GM21528 (cell line): Measurements from ENCODE around the gene CCDC142.
"Not testable (repeated sequence)": the region's sequence is repeated elsewhere in the genome, so short reads cannot be mapped to it uniquely, and the experiment has no call there.

Source experiments
- ATAC-seq: cut with Tn5 transposase; IDR thresholded peaks from one replicate; pipeline ENCODE4 v1.9.1; 2021; ENCODE audit warnings: mild to moderate bottlenecking, moderate library complexity; ENCODE audit not compliant: unreplicated experiment, low FRiP score

Gene CCDC142

DNA sequence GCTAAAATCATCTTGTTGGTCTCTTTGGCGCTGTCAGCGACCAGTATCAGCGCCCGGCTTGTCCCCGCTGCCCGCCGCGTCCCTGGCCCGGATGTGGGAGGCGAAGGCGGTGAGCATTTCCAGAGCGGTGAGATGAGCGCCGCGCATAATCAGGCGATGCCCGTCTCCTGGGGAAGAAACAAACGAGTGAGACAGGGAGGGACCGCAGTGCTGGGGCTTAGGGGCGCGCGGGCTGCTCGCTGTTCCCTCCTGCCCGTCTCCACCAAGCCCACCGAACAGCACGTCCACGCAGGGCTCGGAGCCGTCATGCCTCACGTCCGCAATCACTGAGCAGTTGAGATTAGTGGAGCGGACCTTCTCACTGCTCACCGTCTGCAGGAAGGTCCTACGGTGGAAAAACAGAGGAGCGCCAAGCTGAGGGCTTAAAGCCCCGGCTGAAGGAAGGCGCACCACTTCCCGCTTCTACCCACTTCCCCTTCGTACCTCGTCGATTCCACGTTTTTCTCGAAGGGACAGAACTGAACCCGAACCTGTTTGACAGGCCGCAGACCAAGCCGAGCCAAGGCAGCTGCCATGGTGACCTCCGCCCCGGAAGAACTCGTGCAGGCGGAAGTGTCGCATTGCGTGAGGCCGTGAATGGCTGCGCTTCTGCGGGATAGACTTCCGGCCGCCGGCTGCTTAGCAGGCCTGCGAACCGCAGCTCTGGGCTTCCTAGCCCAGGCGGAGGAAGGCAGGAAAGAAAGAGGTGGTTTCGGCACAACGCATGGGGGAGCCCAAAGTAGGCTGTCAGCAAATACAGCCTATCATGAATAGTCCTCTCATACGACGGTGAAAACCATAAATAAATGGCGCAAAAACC is 10.5 kb downstream of the CCDC142 start, which contains the start of gene MRPL53:
MRPL53 (minus strand) TSS at position 595 of the 859 bp plus-strand sequence; CDS start at position 575, 20 bp downstream.
- ATAC-seq, result peak; percentile 81

DNA sequence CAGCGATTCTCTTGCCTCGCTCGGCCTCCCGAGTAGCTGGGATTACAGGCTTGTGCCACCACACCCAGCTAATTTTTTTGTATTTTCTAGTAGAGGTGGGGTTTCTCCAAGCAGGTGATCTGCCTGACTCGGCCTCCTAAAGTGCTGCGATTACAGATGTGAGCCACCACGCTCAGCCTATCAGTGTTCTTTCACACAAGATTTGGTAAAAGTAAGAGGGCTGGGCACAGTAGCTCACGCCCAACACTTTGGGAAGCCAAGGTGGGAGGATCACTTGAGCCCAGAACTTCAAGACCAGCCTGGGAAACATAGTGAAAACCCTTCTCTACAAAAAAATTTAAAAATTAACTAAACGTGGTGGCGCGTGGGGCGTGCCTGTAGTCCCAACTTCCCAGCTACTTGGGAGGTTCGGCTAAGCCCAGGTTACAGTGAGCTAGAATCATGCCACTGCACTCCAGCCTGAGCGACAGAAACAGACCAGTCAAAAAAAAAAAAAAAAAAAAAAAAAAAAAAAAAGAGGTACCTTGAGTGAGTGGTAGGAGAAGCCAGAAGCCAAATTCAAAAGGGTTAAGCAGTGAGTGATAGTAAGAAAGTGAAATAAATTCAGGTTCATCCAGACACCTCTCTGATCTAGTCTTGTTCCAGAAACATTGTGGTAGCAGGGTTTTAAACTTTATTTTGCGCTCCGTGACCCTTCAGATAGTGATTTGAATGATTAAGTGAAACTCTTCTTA is 11.3 kb downstream of the CCDC142 start:
- ATAC-seq, result no peak

GRCh38 chr2:74470742-74471141 is 12.1 kb downstream of the CCDC142 start:
- not testable (repeated sequence) for ATAC-seq

DNA sequence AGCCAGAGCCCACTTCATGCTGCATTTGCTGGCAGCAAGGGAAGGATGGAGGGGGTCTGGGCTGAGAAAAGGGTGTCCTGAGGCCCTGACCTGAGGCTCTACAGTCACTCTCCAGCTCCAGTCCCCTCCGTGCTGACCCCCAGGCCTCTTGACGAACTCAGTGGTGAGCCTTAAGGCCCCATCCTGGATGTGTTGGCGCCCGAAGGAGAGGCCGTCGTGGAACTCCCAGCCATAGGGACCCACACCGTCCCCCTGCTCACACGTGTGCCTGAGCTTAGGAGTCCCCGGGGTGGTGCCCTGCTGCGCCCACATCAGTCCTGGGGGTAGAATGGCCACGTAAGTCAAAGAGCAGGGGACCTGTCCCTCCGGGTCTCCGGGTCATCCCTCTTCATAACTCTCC is 18.4 kb downstream of the CCDC142 start:
- ATAC-seq, result no peak

DNA sequence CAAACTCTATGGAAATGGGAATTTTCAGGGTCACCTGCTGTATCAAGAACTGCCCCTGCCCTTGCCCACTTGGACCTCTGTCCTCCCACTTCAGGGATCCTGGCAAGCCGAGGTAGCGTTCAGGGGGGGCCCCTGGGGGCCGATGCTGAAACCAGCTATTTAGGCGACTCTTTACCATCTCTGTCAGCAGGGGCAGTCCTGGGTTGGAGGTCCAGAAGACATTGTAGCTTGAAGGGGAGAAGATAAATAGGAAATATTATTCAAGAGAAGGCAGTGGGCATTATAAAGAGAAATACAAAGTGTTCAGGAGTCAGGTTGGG is 20.1 kb downstream of the CCDC142 start:
- no peak for ATAC-seq

DNA sequence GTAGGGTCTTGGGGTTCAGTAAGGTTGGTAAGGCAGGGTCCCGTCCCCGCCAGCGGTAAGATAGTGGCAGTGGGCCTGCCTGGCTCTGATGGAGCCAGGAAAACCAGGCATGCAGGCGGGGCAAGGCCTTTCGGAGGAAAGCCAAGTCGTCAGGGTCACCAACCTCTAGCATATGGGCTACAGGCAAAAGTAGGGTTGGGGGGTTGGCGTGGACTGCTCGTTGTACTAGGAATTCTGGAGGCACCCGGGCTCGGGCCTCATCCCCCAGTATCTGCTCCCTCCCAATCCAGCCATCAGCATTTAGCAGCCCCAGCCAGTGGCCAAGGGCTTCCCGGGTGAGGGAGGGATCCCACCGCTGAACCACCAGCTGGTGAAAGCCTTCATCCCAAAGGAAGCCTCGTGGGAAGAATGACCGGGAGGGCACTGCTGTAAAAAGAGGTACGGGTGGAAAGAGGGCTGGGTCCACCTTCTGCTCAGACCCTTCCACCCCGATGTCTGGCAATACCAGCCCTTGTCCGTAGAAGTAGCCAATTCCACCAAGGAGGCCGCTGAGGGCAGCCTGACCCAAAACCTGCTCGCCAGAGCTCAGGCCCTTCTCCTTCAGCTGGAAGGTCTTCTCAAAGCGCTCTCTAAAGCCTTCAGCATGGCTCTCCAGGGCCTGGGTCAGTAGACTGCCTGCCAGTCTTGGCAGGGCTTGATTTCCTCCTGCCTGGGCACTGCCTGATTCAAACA is 20.6 kb downstream of the CCDC142 start:
- no peak for ATAC-seq

DNA sequence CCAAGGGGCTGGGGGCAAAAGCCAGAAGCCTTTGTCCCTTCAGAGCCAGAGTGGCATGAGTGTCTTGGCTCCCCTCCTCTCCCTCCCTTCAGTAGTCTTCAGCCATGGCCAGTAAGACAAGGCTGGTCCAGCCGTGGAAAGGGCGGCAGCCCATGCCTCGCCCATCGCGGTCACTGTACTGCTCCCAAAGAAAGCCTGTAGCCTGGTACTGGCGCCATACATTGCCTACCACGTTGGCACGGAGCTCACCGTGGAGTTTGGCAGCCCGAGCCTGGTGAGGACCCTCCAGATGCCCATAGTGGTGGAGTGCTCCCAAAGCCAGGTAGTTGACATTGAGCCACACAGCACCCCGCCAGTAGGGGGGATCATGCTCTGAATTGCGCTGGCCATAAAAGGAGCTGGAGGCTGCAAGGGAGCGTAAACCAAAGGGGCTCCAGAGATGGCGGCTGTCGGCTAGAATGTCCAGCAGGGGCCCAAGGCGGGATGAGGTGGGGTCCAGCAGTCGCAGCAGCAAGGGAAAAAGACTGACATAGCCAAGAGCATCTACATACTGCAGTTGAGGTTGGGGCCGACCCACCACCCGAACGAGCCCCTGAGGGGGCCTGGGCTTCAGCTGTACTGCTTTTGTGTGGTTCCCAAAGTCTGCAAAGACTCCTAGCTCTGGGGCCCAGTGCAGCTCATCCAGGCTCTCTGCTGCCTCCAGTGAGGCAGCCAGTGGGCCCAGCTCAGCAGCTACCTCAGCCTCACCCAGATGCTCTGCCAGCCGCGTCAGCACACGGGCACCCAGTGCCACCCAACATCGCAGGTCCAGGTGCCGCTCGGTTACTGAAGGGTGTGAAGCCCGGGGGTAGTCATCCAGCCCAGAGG is 21.4 kb downstream of the CCDC142 start:
- no peak for ATAC-seq

GRCh38 chr2:74460187-74460586 is 22.6 kb downstream of the CCDC142 start:
- ATAC-seq, result not testable (repeated sequence)

GRCh38 chr2:74459503-74460118 is 23.2 kb downstream of the CCDC142 start:
- ATAC-seq, result not testable (repeated sequence)

DNA sequence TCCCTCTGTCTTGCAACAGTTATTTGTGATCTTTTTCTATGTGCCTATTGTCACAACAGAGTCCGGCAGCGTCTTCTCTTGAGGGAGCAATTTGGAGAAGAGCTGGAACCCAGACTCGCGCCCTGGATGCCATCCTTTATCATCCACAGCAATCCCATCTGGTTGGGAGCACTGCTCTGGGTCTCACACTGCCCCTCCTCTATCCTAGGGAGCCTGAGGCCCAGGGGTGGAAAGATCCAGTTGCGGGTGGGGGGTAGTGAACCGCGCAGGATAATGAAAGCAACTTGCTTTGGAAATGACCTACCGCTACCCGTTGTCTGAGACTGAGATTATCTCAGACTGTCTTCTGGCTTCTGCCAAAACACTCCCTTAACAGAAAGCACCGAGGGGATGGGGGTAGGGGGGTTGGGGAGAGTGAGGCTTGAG is 23.8 kb downstream of the CCDC142 start:
- ATAC-seq, result no peak

- peak; percentile 85 for ATAC-seq
Measured at GRCh38 chr2:74458132-74458937, 24.5 kb downstream of the CCDC142 start, which contains the start of gene WBP1. TSS of gene WBP1 (plus strand) at chr2:74458438. CDS start at chr2:74458603, 165 bp downstream.

DNA sequence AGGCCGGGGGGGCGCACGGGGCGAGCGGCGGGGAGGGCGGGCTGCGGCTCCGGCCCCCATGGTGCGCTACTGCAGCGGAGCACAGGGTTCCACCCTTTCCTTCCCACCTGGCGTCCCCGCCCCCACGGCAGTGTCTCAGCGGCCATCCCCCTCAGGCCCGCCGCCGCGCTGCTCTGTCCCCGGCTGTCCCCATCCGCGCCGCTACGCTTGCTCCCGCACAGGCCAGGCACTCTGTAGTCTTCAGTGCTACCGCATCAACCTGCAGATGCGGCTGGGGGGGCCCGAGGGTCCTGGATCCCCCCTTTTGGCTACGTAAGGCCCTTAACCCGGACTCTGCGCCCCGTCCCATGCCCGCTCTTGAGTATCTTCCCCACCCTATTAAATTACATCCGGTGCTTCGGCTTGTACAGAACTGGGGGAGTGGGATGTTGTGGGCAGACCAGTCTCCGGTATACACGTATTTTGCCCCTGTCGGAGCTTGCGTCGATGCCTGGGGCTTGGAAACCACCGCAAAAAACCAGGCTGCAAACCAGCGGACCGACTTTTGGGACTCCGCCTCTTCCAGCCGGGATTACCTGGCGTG is 25.2 kb downstream of the CCDC142 start:
- ATAC-seq, result peak; percentile 33

- ATAC-seq, result peak; percentile 0
Measured at GRCh38 chr2:74457129-74457548, 25.7 kb downstream of the CCDC142 start.

DNA sequence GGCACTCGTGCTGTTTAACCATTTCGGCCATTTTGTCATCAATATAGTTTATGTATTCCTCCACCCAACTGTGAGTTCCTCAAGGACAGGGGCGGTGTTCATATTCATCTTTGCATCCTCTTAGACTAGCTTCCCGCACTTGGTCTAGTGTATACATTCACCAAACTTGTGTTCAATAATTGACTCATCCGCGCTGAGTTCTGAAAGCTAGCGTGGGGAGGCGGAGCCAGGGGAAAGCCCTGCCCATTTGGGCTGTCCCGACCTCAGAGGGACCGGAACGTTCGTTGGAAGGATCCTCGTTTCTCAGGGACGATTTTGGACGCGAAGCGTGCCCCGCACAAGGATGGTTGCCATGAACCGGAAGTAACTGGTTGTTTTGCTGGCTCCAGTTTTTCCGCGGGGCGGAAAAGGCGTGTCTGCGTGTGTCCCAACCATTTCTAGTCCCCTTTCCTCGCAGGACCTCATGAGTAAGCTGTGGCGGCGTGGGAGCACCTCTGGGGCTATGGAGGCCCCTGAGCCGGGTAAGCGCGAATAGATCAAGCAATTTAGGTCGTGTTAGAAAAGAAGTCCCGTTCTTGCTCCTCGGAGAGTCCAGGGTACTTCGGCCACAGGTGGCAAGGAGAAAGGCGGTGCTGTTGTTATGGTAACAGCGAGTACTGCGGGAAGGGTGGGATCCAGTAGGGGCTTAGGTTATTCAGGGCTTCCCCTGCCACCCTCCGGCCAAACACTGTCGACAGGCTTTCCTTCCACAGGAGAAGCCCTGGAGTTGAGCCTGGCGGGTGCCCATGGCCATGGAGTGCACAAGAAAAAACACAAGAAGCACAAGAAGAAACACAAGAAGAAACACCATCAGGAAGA is 27.9 kb downstream of the CCDC142 start, which contains the start of gene INO80B:
INO80B (plus strand) TSS at position 434 of the 858 bp plus-strand sequence; CDS start at position 464, 30 bp downstream.
- peak; percentile 43 for ATAC-seq

DNA sequence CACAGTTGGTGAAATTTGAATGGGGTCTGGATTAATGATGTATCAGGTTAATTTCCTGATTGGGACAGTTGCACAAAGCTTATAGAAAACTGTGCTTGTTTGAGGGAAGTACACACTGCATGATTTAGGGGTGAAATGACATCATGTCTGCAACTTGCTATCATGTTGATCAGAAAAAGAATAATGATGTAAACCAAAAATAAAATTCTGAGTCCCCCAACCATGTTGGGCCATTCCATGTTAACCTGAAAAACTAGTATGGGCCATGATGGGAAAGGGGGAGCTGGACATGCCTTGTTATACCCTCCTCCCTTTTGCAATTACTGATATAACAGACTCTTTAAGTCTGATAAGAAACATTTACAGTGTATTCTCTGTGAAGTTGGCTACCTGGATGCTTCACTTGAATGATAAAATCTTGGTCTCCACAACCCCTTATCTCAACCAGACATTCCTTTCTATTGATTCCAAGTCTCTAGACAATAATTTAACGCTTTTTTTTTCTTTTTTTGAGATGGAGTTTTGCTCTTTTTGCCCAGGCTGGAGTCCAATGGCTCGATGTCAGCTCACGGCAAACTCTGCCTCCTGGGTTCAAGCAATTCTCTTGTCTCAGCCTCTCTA is 32.1 kb downstream of the CCDC142 start:
- no peak for ATAC-seq

GRCh38 chr2:74448771-74449170 is 34.0 kb downstream of the CCDC142 start:
- no peak for ATAC-seq
